ENCODE measurements around the gene PPP1R37. TPM values are rescaled to one million over a fixed set of nuclear protein-coding genes. Genes with fewer than 3 reads are reported as not detected.

PPP1R37 gene
- total and polyA plus RNA-seq, 2 donors (not counting 3 experiments of a cell fraction or from before 2014, with no cell fraction given), result 16.2 to 27.1 TPM

DNA sequence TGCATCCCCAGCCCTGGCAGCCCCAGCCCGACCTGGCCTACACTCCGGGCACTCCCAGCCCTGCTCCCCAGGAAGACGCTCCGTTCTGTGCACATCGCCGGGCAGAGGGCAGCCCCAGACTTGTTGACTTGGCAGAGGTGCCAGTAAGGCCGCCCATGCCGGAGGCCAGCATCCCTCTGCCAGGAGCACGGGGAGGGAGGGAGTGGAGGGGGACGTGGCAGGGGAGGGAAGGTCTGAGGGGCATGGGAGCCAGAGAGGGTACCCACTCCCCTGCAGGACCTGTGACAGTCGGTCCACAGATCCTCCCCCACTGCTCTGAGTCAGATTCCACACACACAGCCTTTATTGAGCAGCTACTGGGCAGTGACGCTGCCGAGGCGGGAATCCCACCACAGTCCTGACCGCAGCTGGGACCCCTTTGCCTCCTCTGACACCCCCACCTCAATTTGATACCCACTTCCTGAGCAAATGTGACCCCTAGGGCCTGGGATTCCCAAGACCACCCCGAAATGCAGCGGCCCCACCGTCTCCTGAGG, 69.7 kb downstream of the PPP1R37 start:
- H3K79me2 ChIP-seq (ENCODE audit: control insufficient read depth, insufficient read depth, low read length), result no peaks in the 10 kb centered on the region
- H3K4me1 ChIP-seq (ENCODE audit: control insufficient read depth, extremely low read depth, insufficient read depth, low read length), result peaks cover 6% of the 10 kb centered on the region
- no peaks in the 10 kb centered on the region for H3K27me3 ChIP-seq (ENCODE audit: control insufficient read depth in 2 of 2, insufficient read depth in 2 of 2, low read length in 2 of 2)
- no peaks in the 10 kb centered on the region for H4K20me1 ChIP-seq (replicated peaks; ENCODE audit: control insufficient read depth, extremely low read depth, insufficient read depth, low read length)
- H3K9ac ChIP-seq (replicated peaks; ENCODE audit: extremely low read depth, insufficient read depth, low read length), result no peak overlapping the region
- intact Hi-C loops (cut with micrococcal nuclease), result loop anchor here (1.0 to 2.0 kb wide), 4 partner anchors 9 to 176 kb away; no protein-coding TSS in a partner anchor
- TF ChIP-seq MYC (IDR thresholded peaks at IDR 0.05; ENCODE audit: low read depth, low read length) (no peak), POLR2AphosphoS5 (IDR thresholded peaks at IDR 0.05; ENCODE audit: insufficient read depth, low read depth, low read length) (no peak), FOS (IDR thresholded peaks at IDR 0.05; ENCODE audit: borderline replicate concordance, insufficient read depth, low read length) (no peak), JUN (IDR thresholded peaks at IDR 0.05; ENCODE audit: borderline replicate concordance, insufficient read depth, insufficient read length, low read depth) (no peak), CTCF (IDR thresholded peaks at IDR 0.05; ENCODE audit: extremely low read depth in 1 of 2, insufficient read depth in 1 of 2, low read depth in 1 of 2, low read length in 2 of 2) (no peak), POLR2A (IDR thresholded peaks at IDR 0.05; ENCODE audit: low read depth, low read length) (no peak), GATA2 (IDR thresholded peaks at IDR 0.05; ENCODE audit: insufficient read depth, insufficient read length, low read depth, low read length) (no peak), EZH2 (IDR thresholded peaks at IDR 0.05; ENCODE audit: borderline replicate concordance, low read depth, low read length, severe bottlenecking) (no peak)
- TF ChIP-seq, protein P1, sequence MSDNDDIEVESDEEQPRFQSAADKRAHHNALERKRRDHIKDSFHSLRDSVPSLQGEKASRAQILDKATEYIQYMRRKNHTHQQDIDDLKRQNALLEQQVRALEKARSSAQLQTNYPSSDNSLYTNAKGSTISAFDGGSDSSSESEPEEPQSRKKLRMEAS (IDR thresholded peaks at IDR 0.05; ENCODE audit: insufficient read depth, insufficient read length), result no peak
- dilution Hi-C loops (cut with MboI; ENCODE audit: extremely low pct_ligation_motif_present, low sequenced_read_pairs), result no loop called here
- H3K27ac ChIP-seq (ENCODE audit: insufficient read depth, low read depth, low read length), result no peak overlapping the region
- H3K9me1 ChIP-seq (replicated peaks; ENCODE audit: control insufficient read depth, extremely low read depth, insufficient read depth, low read length), result no peaks in the 10 kb centered on the region
- H3K9me3 ChIP-seq (replicated peaks; ENCODE audit: control insufficient read depth, insufficient read depth, low read length), result no peaks in the 10 kb centered on the region
- BruUV-seq (replicated peaks), result no TSS peak
- no peak overlapping the region for H3K4me2 ChIP-seq (ENCODE audit: insufficient read depth, low read length)
- DNase-seq (ENCODE audit: low read depth, low spot score) (no peak), FAIRE-seq (no peak)
- H3K4me3 ChIP-seq (replicated peaks in 1 of 3; ENCODE audit: insufficient read depth in 1 of 3, low read depth in 1 of 3, low read length in 3 of 3), result no peak overlapping the region
- ChIA-PET POLR2A (interaction anchor here (0.7 kb wide), 1 partner anchor 15 kb away, joined by 3 read pairs; the partner anchor contains the start of gene TRAPPC6A), CTCF (interaction anchor here (0.6 to 1.5 kb wide), 10 partner anchors 8 to 176 kb away, joined by 3 to 14 read pairs (median 6); partner anchors contain the start of genes BLOC1S3 and TRAPPC6A)
- no peak overlapping the region for H2AFZ ChIP-seq (ENCODE audit: low read depth, low read length)
- H3K36me3 ChIP-seq (ENCODE audit: control insufficient read depth in 2 of 2, extremely low read depth in 1 of 2, insufficient read depth in 2 of 2, low read length in 2 of 2), result no peaks in the 10 kb centered on the region

All from endothelial cell of umbilical vein (primary cell).